Urinary bladder (tissue), 4 donors: ENCODE data around the gene IL17D. TPM values are rescaled to one million over a fixed set of nuclear protein-coding genes. Genes with fewer than 3 reads are reported as not detected.

Experiments
- DNase-seq: peaks from one replicate; pipeline ENCODE4 v3.0.0-alpha.2; 2015; ENCODE audit errors: extremely low spot score
- H3K27ac ChIP-seq: one replicate; pipeline ENCODE4 v1.5.1; 2013; ENCODE audit warnings: low read depth, mild to moderate bottlenecking, moderate library complexity
- H3K36me3 ChIP-seq: one replicate; pipeline ENCODE4 v1.6.1; 2013; ENCODE audit warnings: mild to moderate bottlenecking, moderate library complexity; ENCODE audit not compliant: insufficient read depth
- H3K4me1 ChIP-seq: one replicate; pipeline ENCODE4 v1.6.1; 2013; ENCODE audit warnings: mild to moderate bottlenecking, moderate library complexity; ENCODE audit not compliant: insufficient read depth
- H3K4me3 ChIP-seq: one replicate; pipeline ENCODE4 v1.5.1; 2013; ENCODE audit warnings: low read depth, low read length
- WGBS: extraction: QIAGEN DNeasy Blood & Tissue Kit; methylation state at CpG from one replicate; pipeline ENCODE4 v1.1.7; 2013; 5-methylcytosine and 5-hydroxymethylcytosine counted together
- polyA plus RNA-seq: library from polyadenylated mRNA; stranded (reverse); fragments of 200-250 nt; gene quantifications from one replicate; pipeline ENCODE4 v1.2.3, GENCODE V29; 2013
- total RNA-seq: library from RNA; depleted of rRNA; stranded (reverse); fragments of >200 nt; gene quantifications from one replicate; pipeline ENCODE4 v1.2.3, GENCODE V29; 2014
- donor health status: healthy with polysubstance abuse.
- donor health status: healthy.

IL17D gene
- total and polyA plus RNA-seq, 2 donors: 2.4 to 6.8 TPM

DNA sequence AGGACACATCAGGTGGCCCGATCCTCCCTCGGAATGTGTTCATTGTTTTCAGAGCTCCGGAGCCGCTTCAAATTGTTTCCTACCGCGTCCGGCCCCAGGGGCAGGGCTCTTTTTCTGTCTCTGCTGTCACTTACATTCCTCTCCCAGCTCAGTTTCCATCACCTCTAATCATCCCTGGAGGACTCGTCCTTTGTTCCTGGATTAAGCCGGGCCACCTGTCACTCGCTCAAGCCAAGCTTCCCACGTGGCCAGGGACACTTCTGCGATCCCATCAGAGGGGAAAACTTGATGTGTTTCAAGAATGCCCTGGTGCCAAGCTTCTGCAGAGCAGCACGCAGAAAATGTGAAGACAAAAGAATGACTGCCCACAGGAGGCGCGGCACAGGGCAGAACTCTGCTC, 13.5 kb downstream of the IL17D start:
- Histone ChIP-seq H3K4me3 (no peak overlapping the region), H3K27ac (no peak overlapping the region), H3K4me1 (no peaks in the 10 kb centered on the region), H3K36me3 (no peaks in the 10 kb centered on the region)
- 83% methylated on average over 15 of the region's 15 CpGs for WGBS
- no peak for DNase-seq

DNA sequence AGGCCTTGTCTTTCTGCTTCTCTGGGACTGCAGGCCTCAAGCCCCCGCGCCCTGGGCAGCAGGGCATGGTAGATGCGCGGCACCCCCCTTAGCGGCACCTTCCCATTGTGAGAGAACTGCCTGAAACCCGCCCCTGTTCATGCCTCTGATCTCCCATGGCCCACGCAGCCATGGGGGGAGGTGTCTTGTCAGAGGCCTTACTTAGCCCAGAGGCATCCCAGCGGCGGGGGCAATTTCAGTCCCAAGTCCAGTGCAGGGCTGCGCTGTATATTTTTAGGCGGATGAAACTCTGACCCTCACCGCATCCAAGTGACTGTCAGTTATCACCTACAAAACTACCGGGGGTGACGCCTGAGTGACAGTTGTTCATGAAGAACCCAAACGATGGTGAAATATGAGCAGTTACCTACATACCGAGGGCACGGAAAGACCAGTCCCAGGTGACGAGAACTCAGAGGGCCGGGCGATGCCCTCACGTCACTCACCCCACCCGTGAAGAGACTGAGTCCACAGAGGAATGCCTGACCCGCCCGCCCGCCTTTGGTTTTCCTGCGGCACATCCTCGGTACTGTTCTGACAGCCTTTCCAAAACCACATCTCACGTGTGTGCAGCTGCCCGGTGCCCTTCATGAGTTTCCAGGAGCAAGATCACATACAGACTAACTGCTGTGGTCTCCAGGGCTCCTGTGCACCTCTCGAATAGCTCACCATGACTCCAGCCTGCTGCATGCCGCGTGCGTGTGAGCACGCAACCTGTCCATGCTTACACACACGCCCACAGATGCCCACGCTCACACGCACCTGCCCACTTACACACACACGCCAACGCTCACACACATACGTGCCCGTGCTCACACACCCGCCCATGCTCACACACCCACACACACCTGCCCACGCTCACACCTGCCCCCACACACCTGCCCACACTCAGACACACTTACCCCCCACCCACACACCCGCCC, 14.4 kb downstream of the IL17D start:
- Histone ChIP-seq H3K4me3 (no peak overlapping the region), H3K4me1 (no peaks in the 10 kb centered on the region), H3K36me3 (no peaks in the 10 kb centered on the region), H3K27ac (no peak overlapping the region)
- DNase-seq: no peak
- WGBS: 95% methylated on average over 44 of the region's 44 CpGs

DNA sequence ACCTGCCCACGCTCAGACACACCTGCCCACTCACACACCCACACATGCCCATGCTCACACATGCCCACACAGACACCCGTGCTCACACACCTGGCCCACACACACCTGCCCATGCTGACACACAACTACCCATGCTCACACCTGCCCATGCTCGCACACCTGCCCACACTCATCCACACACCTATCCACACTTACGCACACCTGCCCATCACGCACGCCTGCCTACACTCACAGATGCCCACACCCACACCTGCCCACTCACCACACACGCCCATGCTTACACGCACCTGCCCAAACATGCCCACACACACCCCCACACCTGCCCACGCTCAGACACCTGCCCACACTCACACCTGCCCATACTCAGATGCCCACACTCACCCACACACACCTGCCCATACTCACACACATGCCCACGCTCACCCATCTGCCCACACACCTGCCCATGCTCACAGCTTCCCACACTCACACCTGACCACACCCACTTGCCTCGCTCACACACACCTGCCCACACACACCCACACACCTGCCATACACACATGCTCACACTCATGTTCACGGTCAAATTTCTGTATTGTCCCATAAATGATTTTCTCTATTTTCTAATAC, 15.6 kb downstream of the IL17D start:
- Histone ChIP-seq H3K4me1 (no peaks in the 10 kb centered on the region), H3K4me3 (no peak overlapping the region), H3K36me3 (no peaks in the 10 kb centered on the region), H3K27ac (no peak overlapping the region)
- 94% methylated on average over 12 of the region's 12 CpGs for WGBS
- DNase-seq: no peak

DNA sequence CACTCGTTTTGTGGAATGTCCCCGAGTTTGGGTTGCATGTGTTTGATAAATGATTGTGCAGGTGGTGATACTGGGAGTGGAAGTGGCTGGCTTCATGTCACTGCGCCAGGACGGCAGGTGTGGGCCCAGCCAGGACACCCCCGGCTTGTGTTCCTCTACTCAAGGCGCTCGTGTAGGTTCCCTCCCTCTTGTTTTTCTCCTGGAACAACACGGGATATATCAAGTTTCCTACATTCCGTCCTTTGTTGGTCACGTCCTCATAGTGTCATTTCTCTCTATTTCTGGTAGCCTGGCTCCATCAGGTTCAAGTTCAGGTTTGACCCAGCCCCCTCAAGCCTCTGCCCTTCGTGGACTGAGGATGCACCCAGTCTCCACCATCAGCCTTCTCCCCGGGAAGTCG, 16.3 kb downstream of the IL17D start:
- Histone ChIP-seq H3K27ac (no peak overlapping the region), H3K36me3 (no peaks in the 10 kb centered on the region), H3K4me3 (no peak overlapping the region), H3K4me1 (no peaks in the 10 kb centered on the region)
- no peak for DNase-seq
- WGBS: 90% methylated on average over 13 of the region's 13 CpGs

DNA sequence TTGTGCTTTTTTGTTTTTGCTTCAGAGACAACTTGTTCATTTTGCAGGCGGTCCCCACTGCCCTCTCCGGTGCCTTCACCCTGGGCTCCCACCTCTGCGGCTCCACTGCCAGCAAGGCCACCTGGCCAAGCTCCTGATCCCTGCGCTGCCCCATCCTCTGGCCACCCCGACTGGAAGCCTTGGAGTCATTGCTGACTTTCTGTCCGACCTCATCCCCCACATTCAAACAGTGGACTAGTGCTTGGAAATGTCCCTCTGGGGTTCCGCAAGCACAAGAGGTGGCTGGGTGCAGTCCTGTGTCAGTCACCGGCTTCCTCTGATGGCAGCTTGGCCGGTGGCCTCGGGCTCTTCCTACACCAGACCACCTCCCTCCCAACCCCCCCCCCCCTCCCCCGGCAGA, 17.0 kb downstream of the IL17D start:
- no peak overlapping the region for H3K27ac ChIP-seq
- DNase-seq: no peak
- no peak overlapping the region for H3K4me3 ChIP-seq
- H3K36me3 ChIP-seq: no peaks in the 10 kb centered on the region
- WGBS: 94% methylated on average over 11 of the region's 11 CpGs
- H3K4me1 ChIP-seq: no peaks in the 10 kb centered on the region

DNA sequence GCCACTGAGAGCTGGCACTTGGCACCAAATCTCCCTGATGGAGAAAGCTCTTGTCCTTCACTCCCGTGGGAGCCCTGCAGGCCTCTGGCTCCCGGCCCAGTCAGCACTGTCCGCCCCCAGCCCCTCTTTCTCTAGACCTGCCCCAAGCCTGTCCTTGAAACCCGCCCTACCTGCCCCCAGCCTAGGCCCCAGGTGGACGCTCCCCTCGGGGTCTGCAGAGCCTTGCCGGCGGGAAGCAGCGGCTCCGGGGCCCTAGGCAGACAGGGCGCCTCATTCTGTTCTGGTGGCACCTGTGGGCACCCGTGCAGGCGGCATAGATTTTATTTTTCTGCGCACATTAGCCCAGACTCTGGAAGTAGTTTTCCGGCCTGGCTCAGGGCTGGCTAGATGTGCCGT, 17.6 kb downstream of the IL17D start:
- Histone ChIP-seq H3K27ac (no peak overlapping the region), H3K4me1 (no peaks in the 10 kb centered on the region), H3K4me3 (no peak overlapping the region), H3K36me3 (no peaks in the 10 kb centered on the region)
- 80% methylated on average over 16 of the region's 16 CpGs for WGBS
- no peak for DNase-seq

DNA sequence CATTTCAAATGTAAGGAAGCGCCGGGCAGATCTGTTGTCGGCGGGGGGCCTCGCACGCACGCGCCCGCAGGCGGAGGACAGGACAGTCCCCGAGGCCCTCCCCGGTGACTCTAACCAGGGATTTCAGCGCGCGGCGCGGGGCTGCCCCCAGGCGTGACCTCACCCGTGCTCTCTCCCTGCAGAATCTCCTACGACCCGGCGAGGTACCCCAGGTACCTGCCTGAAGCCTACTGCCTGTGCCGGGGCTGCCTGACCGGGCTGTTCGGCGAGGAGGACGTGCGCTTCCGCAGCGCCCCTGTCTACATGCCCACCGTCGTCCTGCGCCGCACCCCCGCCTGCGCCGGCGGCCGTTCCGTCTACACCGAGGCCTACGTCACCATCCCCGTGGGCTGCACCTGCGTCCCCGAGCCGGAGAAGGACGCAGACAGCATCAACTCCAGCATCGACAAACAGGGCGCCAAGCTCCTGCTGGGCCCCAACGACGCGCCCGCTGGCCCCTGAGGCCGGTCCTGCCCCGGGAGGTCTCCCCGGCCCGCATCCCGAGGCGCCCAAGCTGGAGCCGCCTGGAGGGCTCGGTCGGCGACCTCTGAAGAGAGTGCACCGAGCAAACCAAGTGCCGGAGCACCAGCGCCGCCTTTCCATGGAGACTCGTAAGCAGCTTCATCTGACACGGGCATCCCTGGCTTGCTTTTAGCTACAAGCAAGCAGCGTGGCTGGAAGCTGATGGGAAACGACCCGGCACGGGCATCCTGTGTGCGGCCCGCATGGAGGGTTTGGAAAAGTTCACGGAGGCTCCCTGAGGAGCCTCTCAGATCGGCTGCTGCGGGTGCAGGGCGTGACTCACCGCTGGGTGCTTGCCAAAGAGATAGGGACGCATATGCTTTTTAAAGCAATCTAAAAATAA, 18.2 kb downstream of the IL17D start:
- Histone ChIP-seq H3K4me1 (no peaks in the 10 kb centered on the region), H3K4me3 (peak overlapping the region; percentile 17), H3K36me3 (no peaks in the 10 kb centered on the region), H3K27ac (no peak overlapping the region)
- WGBS: 7% methylated on average over 81 of the region's 81 CpGs
- DNase-seq: no peak

DNA sequence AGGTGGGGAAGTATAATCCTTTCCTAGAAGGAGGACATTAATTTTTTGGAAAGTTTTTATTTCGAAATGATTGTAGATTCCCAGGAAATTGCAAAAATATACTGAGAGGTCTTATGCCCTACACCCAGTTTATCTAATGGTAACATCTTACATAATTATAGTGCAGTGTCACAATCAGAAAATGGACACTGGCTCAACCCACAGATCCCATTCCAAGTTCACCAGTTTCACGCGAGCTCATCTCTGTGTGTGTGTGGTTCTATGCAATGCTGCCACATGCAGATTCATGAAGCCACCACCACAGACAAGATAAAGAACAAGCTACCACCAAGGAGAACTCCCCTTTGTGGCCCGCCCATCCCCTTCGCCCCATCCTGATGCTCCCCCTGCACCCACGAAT, 24.4 kb downstream of the IL17D start:
- Histone ChIP-seq H3K4me1 (no peaks in the 10 kb centered on the region), H3K36me3 (peaks cover 2% of the 10 kb centered on the region), H3K27ac (no peak overlapping the region), H3K4me3 (no peak overlapping the region)
- WGBS: 95% methylated on average over 6 of the region's 6 CpGs
- DNase-seq: no peak

DNA sequence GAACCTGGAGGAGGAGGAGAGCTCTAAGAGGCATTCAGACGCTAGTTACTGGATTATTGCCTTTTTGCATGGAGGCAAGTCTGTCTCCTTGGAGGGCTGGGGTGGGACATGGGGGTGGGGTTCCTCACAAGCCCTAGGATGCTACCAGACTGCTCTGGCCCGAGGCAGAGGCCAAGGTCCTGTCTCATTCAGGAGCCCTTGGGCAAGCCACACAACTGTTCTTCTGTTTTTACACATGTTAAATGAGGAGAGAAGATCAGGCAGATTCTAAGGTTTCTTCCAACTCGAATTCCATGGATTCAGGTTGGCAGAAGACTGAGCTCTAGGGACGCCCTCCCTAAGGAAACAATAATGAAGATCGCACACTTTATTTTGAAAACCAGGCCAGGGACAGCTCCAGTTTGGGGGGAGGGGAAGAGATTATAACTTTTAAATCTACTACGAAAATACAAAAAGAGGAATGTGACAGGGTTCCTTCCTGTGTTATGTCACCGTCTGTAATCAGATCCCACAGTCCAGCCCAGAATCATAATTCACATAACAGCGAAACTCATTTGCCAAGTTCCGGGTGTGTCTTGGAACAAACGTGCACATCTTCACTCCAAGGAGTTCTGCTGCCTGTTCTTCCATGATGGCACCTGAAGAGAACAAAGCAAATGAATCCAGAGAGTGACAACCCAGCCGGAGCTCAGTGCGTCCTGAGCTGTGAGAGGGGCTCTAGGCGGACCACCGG, 25.2 kb downstream of the IL17D start:
- H3K27ac ChIP-seq: no peak overlapping the region
- WGBS: 60% methylated on average over 14 of the region's 14 CpGs
- H3K4me1 ChIP-seq: no peaks in the 10 kb centered on the region
- no peak overlapping the region for H3K4me3 ChIP-seq
- no peak for DNase-seq
- peaks cover 2% of the 10 kb centered on the region for H3K36me3 ChIP-seq

DNA sequence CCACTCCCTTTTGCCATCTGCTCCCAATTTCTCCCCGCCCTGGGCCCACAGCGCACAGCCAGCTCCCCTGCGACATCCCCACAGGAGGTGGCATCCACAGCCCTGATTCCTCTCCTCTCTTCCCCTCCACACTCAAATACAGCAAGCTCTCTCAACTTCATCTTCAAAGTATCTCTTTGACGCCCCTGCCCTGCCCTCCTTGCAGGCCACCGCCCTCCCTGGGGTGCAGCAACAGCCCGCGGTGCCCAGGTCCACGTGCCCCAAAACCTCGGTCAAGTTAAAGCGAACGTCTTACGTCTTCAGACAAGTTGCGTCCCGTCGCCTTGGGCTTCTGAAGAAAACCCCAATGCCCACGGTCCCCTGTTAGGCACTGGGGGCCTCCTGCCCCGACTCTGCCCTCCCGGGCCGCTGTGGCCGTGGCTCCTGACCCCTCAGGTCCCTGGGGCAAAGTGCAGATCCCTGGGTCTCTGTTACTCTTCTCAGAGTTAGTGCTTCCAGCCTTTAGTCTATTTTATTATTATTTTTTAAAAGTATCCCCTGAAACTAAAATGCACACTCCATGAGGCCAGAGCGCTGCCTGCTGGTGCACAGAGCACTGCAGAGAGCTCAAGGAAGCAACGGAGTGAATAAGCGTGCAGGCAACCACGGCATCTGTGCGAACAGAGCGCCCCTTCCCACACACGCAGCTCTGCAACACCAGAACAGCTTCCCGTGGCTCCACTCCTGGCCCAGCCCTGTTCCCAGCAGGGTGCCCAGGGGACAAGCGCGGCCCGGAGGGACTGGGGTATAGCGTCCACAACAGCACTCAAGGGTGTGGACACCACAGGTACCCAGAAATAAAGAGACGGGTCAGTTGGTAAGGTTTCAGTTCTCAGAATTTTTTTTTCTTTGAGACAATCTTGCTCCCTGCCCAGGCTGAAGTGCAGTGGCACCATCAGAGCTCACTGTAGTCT, 26.4 kb downstream of the IL17D start:
- DNase-seq: no peak
- 97% methylated on average over 33 of the region's 33 CpGs for WGBS
- H3K27ac ChIP-seq: no peak overlapping the region
- peaks cover 2% of the 10 kb centered on the region for H3K36me3 ChIP-seq
- H3K4me1 ChIP-seq: no peaks in the 10 kb centered on the region
- no peak overlapping the region for H3K4me3 ChIP-seq

DNA sequence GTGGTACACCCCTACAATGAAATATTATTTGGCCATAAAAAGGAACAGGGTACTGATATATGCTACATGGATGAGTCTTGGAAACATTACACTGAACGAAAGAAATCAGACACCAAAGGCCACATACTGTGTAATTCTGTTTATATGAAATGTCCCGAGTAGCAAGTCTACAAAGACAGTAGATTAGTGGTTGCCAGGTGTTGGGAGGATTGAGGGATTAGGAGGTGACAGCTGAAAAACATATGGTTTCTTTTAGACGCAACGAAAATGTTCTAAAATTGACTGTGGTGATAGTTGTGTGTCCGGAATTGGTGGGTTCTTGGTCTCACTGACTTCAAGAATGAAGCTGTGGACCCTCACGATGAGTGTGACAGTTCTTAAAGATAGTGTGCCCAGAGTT, 35.1 kb downstream of the IL17D start:
- Histone ChIP-seq H3K36me3 (no peaks in the 10 kb centered on the region), H3K27ac (no peak overlapping the region), H3K4me1 (no peaks in the 10 kb centered on the region), H3K4me3 (no peak overlapping the region)
- no peak for DNase-seq
- WGBS: 66% methylated on average over 6 of the region's 6 CpGs

DNA sequence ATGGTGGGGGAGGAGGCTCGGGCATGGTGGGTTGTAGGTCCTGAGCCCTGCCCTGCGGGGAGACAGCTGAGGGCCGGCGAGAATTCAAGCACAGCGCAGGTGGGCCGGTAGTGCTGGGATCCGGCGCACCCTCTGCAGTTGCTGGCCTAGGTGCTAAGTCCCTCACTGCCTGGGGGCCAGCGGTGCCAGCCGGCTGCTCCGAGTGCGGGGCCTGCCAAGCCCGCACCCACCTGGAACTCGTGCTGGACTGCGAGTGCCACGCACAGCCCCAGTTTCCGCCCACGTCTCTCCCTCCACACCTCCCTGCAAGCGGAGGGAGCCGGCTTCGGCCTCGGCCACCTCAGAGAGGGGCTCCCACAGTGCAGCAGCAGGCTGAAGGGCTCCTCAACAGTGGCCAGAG, 36.5 kb downstream of the IL17D start:
- Histone ChIP-seq H3K27ac (no peak overlapping the region), H3K36me3 (no peaks in the 10 kb centered on the region), H3K4me3 (no peak overlapping the region), H3K4me1 (no peaks in the 10 kb centered on the region)
- DNase-seq: no peak
- 97% methylated on average over 22 of the region's 22 CpGs for WGBS
